Uterus (tissue), 4 donors: Measurements from ENCODE around the gene TJAP1. TPM values are rescaled to one million over a fixed set of nuclear protein-coding genes. Genes with fewer than 3 reads are reported as not detected.

Experiments used
- DNase-seq, 2 donors: peaks; one replicate each; pipeline ENCODE4 v3.0.0-alpha.2; 2019 to 2020
- H3K27ac ChIP-seq, 2 donors: fragments of 200-600 bp; sonication (generic); 1 replicate in 1 of 2; 2 replicates in 1 of 2; pipeline ENCODE4 v1.5.1; 2016 to 2018
- H3K27me3 ChIP-seq, 2 donors: fragments of 200-600 bp; sonication (generic); one replicate each; pipeline ENCODE4 v1.5.1; 2018 to 2019; ENCODE audit warnings: control low read depth in 1 of 2
- H3K36me3 ChIP-seq, 2 donors: fragments of 200-600 bp; sonication (generic); one replicate each; pipeline ENCODE4 v1.5.1; 2019; ENCODE audit warnings: control low read depth in 1 of 2
- H3K4me1 ChIP-seq, 2 donors: fragments of 200-600 bp; sonication (generic); one replicate each; pipeline ENCODE4 v1.5.1; 2018 to 2019; ENCODE audit warnings: control low read depth in 1 of 2
- H3K4me3 ChIP-seq, 2 donors: fragments of 200-600 bp; sonication (generic); 1 replicate in 1 of 2; 2 replicates in 1 of 2; pipeline ENCODE4 v1.5.1; 2018 to 2019; ENCODE audit warnings: mild to moderate bottlenecking in 1 of 2
- H3K9me3 ChIP-seq, 2 donors: fragments of 200-600 bp; sonication (generic); one replicate each; pipeline ENCODE4 v1.5.1; 2019; ENCODE audit warnings: control low read depth in 1 of 2
- POLR2A ChIP-seq, 2 donors: fragments of 450-650 bp; IDR thresholded peaks; one replicate each; pipeline ENCODE4 v1.6.1; 2016; ENCODE audit warnings: antibody characterized with exemption in 2 of 2, mild to moderate bottlenecking in 1 of 2, moderate library complexity in 1 of 2
- intact Hi-C: fragments of 100-400 bp; cut with DNase I; formaldehyde crosslinking; loops from one replicate; pipeline ENCODE4 v1.15.1; 2023; ENCODE audit warnings: low total_unique reads
- total RNA-seq, 4 donors: library from RNA; depleted of rRNA in 3 of 4; stranded (reverse); fragments of >200 nt in 3 of 4; gene quantifications; one replicate each; pipeline versions ENCODE4 v1.1.0 to v1.2.4, GENCODE V29; 2014 to 2023
- TF ChIP-seq, protein P1 (sequence below), 4 experiments: fragments of 200-600 bp in 2 of 4; fragments of 450-650 bp in 2 of 4; sonication (generic) in 2 of 4; IDR thresholded peaks; one replicate each; pipeline ENCODE4 v1.5.1; 2016 to 2019; ENCODE audit warnings: antibody characterized with exemption in 4 of 4, mild to moderate bottlenecking in 2 of 4, moderate library complexity in 1 of 4
- donor health status: DM: yes; HTN: yes; CAD: no.

TJAP1 gene
- total RNA-seq, 4 donors from 2014 or later = 12.8 to 40.8 (median 21.9) TPM

DNA sequence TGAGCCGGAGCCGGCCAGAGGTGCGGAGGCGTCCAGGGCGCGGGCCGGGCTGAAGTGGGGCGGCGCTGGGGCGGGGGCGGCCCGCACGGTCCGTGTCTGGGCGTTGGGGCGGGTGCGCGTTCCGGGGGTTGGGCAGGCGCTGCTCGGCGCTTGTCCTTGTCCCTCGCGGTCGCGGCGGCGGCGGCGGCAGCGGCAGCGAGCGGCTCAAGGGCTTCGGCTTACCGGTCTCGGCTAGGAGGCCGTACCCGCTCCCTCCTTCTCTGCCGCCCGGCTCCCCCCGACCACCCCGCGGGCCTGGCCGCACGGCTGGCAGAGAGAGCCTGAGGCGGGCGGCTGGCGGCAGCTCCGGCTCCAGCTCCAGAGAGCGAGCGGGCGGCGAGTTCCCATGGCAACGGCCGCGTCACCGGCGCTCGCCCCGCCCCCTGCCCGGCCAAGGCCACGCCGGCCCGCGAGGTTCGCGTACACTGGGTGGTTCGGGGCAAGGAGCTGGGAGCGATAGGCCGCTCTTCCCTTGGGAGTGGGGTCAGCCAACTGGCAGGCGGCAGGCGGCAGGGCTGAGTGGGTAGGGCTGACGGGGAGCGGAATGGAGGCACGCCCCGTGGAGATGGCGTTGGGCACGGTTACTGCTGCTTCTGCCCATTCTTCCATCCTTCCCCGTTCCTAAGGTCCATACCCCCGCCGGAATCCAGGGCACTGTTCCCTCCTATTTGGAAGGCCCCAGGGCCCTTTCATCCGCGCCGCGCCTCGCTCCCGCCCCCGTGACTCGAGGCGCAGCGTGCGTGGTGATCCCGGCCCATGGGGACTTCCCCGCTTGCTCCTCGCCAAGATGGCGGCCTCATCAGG is 32.8 kb downstream of the TJAP1 start, which contains the start of gene LRRC73:
LRRC73 (minus strand) TSS at position 363 of the 843 bp plus-strand sequence. CDS start 561 bp downstream, outside the sequence.
- Histone ChIP-seq H3K27me3 (no peaks in the 10 kb centered on the region), H3K9me3 (no peaks in the 10 kb centered on the region), H3K4me3 (peak within 1 kb of the TSS; percentile 27 to 61), H3K36me3 (no peaks in the 10 kb centered on the region), H3K27ac (peak within 1 kb of the TSS in 1 of 2 donors; percentile 8), H3K4me1 (peaks cover 2 to 7% of the 10 kb centered on the region in 2 donors)
- peak; percentile 79 to 87 for DNase-seq
- intact Hi-C loops = loop anchor here (5.0 kb wide), 1 partner anchor 38 kb away; no protein-coding TSS in a partner anchor
- TF ChIP-seq, protein P1, sequence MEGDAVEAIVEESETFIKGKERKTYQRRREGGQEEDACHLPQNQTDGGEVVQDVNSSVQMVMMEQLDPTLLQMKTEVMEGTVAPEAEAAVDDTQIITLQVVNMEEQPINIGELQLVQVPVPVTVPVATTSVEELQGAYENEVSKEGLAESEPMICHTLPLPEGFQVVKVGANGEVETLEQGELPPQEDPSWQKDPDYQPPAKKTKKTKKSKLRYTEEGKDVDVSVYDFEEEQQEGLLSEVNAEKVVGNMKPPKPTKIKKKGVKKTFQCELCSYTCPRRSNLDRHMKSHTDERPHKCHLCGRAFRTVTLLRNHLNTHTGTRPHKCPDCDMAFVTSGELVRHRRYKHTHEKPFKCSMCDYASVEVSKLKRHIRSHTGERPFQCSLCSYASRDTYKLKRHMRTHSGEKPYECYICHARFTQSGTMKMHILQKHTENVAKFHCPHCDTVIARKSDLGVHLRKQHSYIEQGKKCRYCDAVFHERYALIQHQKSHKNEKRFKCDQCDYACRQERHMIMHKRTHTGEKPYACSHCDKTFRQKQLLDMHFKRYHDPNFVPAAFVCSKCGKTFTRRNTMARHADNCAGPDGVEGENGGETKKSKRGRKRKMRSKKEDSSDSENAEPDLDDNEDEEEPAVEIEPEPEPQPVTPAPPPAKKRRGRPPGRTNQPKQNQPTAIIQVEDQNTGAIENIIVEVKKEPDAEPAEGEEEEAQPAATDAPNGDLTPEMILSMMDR (IDR thresholded peaks at IDR 0.05) = no peak
- TF ChIP-seq POLR2A (IDR thresholded peaks at IDR 0.05) = peak; percentile 8 to 32

DNA sequence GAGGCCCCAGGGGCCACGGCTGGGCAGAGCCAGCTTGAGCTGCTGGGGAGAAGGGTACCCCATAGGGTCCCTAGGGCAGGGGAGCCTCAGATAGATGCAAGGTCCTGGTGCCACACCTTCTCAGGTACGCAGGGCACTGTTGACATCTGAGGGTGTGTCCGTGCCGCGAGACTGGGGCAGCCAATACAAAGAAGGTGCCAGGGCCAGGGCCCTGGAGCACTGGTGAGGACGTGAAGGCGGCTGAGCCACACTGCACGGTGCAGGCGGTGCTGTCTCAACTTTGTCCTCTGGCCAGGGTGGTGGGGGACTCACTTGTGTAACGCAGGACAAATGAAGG is 33.4 kb downstream of the TJAP1 start:
- DNase-seq = no peak
- Histone ChIP-seq H3K27me3 (no peaks in the 10 kb centered on the region), H3K9me3 (no peaks in the 10 kb centered on the region), H3K36me3 (no peaks in the 10 kb centered on the region), H3K4me3 (peak overlapping the region in 1 of 2 donors; percentile 61), H3K4me1 (peaks cover 8 to 13% of the 10 kb centered on the region in 2 donors), H3K27ac (peak overlapping the region in 1 of 2 donors; percentile 8)
- intact Hi-C loops = no loop called here
- TF ChIP-seq, protein P1 (IDR thresholded peaks at IDR 0.05) = no peak
- TF ChIP-seq POLR2A (IDR thresholded peaks at IDR 0.05) = no peak

DNA sequence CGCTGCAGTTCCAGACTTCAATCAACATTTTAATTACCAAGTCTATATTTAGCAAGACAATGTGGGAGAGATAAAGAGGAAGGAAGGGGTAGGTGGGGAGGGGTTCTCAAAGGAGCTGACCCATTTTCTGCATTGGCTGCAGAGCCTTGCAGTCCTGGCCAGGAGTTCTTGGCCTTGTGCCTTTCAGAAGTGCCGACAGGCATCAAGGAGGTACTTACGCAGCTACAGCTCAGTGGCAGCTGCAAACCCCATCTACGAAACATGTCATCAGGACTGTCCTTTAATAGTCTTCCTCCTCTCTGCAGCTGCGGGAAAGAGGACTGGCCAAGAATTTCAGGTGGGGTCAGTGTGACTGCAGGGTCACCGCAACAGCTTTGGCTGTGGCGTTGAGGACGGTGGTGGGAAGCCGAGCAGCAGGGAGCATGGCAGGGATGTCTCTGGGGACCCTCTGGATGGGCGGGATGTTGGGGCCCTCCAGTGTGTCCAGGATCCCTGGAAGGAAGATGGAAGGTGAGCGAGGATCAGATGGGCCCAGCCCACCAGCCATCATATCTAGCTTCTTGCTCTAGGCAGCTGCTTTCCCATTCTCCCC is 34.5 kb downstream of the TJAP1 start:
- Histone ChIP-seq H3K27ac (no peak overlapping the region), H3K4me3 (no peak overlapping the region), H3K4me1 (peaks cover 11 to 14% of the 10 kb centered on the region in 2 donors), H3K27me3 (no peaks in the 10 kb centered on the region), H3K36me3 (no peaks in the 10 kb centered on the region), H3K9me3 (no peaks in the 10 kb centered on the region)
- intact Hi-C loops = no loop called here
- DNase-seq = no peak
- TF ChIP-seq, protein P1 (IDR thresholded peaks at IDR 0.05) = no peak
- no peak for TF ChIP-seq POLR2A (IDR thresholded peaks at IDR 0.05)

DNA sequence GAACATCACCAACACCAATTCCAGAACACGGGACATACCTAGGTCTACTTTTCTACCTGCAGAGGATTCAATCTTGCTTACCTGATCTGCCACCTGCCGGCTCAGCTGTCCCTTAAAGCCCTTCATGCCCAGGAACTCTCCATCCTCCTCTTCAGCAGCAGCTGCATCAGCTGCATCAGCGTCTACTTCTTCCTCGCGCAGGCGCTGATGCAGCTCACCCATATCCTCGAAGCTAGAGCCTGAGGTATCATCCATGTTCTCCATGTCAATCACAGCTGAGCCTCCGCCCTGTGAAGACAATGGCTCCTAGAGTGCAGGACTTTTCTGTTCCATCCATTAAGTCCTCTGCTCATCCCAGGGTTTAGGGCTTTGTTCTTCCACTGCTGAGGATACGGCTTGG is 38.4 kb downstream of the TJAP1 start:
- Histone ChIP-seq H3K36me3 (no peaks in the 10 kb centered on the region), H3K4me3 (peak overlapping the region; percentile 70 to 100), H3K9me3 (no peaks in the 10 kb centered on the region), H3K4me1 (peaks cover 19% of the 10 kb centered on the region in 2 donors), H3K27me3 (no peaks in the 10 kb centered on the region), H3K27ac (peak overlapping the region; percentile 86 to 87)
- TF ChIP-seq POLR2A (IDR thresholded peaks at IDR 0.05) = no peak
- TF ChIP-seq, protein P1 (IDR thresholded peaks at IDR 0.05) = no peak
- no peak for DNase-seq
- intact Hi-C loops = no loop called here

DNA sequence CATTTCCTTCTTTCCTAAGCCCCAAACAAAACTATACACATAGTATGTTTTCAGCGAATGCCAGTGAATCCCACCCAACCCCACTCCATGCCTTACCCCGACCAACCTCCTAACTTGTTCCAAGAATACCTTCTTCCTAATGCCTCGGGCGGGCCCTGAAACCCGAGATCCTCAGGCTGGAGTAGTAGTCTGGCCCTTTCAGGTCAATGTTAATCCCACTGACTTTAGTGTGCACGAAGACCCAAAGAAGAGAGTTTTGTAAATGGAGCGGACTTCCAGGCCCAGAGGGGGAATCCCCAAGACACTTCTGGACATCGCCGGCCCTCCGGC is 39.0 kb downstream of the TJAP1 start:
- intact Hi-C loops = no loop called here
- no peak for DNase-seq
- Histone ChIP-seq H3K9me3 (no peaks in the 10 kb centered on the region), H3K27me3 (no peaks in the 10 kb centered on the region), H3K4me3 (peak overlapping the region; percentile 70 to 100), H3K27ac (peak overlapping the region; percentile 86 to 87), H3K4me1 (peaks cover 19% of the 10 kb centered on the region in 2 donors), H3K36me3 (no peaks in the 10 kb centered on the region)
- TF ChIP-seq POLR2A (IDR thresholded peaks at IDR 0.05) = no peak
- TF ChIP-seq, protein P1 (IDR thresholded peaks at IDR 0.05) = no peak
